Measurements from ENCODE around the gene SMARCA4. TPM values are rescaled to one million over a fixed set of nuclear protein-coding genes. Genes with fewer than 3 reads are reported as not detected.

The SMARCA4 gene
- total RNA-seq, 2 experiments from 2014 or later: 409 to 554 TPM

DNA sequence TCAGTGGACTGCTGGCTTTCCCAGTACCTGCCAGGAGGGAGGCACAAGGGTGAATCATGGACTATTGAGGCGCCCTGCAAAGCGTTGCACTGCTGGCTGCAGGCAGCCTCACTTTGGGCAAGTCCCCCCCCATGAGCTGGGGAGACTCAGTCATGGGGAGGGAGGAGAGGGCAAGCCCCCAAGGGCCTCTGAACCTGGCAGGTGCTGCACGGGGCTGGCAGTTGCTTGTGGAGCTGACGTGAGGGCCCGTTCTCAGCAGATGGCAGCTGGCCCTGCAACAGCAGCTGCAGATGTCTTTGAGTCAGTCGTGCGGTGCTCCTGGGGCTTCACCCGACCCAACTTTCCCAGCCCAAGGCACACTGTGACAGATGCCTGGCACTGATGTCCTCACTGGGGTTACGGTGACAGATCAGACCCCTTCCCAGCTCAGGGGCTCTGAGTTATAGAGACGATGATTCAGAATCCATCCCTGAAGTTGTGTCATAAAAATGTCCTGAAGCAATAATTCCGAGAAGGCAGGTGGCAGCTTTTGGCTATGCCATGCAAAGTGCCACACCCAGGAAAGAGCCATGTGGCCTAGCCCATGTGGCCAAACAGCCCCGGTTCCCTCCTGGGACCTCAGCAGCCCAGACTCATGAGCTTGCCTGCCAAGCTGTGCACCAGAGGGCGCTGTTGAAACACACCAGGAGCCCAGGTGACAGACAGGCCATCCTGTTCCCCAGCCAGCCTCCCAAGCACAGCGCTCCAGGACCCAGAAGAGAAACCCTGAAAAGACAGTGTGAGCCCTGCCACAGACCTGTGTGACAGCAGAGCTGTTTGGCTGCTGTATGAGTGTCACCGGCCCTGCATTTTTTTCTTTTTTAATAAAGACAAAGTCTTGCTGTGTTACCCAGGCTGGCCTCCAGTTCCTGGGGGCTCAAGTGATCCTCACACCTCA is 74.9 kb downstream of the SMARCA4 start:
- ChIA-PET POLR2A (interaction anchor here (0.5 to 1.0 kb wide), 4 partner anchors 59 to 99 kb away, joined by 3 read pairs; no protein-coding TSS in a partner anchor), CTCF (ENCODE audit: unreplicated experiment) (interaction anchor here (0.5 to 0.8 kb wide), 3 partner anchors 8 to 94 kb away, joined by 3 read pairs; no protein-coding TSS in a partner anchor)
- Histone ChIP-seq H3K36me3 (ENCODE audit: insufficient read depth, low read length) (peaks cover 97% of the 10 kb centered on the region), H3K4me2 (ENCODE audit: low read length) (peak overlapping the region; percentile 32; the same call in 1 of the 2 replicates), H3K4me1 (ENCODE audit: insufficient read depth, low read length, poor library complexity, severe bottlenecking) (peaks cover 19% of the 10 kb centered on the region), H3K79me2 (ENCODE audit: insufficient read depth, low read depth, low read length) (peaks cover 28% of the 10 kb centered on the region; the same call in 1 of the 2 replicates), H3K9me2 (ENCODE audit: insufficient read depth, low read length) (no peaks in the 10 kb centered on the region), H3K27ac (ENCODE audit: low read depth, low read length, poor library complexity, severe bottlenecking) (peak overlapping the region; percentile 73), H4K20me1 (ENCODE audit: insufficient read depth, low read length) (0 out of 2 replicates have a peak, but pooled peaks cover 14% of the 10 kb centered on the region), H2AFZ (ENCODE audit: low read length) (no peak overlapping the region), H3K4me3 (ENCODE audit: low read depth, low read length, poor library complexity, severe bottlenecking) (no peak overlapping the region), H3K9me3 (ENCODE audit: low read length) (no peaks in the 10 kb centered on the region)
- TF ChIP-seq, protein P1, sequence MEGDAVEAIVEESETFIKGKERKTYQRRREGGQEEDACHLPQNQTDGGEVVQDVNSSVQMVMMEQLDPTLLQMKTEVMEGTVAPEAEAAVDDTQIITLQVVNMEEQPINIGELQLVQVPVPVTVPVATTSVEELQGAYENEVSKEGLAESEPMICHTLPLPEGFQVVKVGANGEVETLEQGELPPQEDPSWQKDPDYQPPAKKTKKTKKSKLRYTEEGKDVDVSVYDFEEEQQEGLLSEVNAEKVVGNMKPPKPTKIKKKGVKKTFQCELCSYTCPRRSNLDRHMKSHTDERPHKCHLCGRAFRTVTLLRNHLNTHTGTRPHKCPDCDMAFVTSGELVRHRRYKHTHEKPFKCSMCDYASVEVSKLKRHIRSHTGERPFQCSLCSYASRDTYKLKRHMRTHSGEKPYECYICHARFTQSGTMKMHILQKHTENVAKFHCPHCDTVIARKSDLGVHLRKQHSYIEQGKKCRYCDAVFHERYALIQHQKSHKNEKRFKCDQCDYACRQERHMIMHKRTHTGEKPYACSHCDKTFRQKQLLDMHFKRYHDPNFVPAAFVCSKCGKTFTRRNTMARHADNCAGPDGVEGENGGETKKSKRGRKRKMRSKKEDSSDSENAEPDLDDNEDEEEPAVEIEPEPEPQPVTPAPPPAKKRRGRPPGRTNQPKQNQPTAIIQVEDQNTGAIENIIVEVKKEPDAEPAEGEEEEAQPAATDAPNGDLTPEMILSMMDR (conservative IDR thresholded peaks at IDR 0.05; ENCODE audit: low read length): peak; percentile 95
- TF ChIP-seq EZH2phosphoT487 (IDR thresholded peaks at IDR 0.05; ENCODE audit: borderline replicate concordance, low read depth, low read length): no peak
- DNase-seq (ENCODE audit: low spot score): peak; percentile 94
- intact Hi-C loops (cut with micrococcal nuclease; ENCODE audit: unreplicated experiment): loop anchor here (1.0 to 5.0 kb wide), 5 partner anchors 17 to 167 kb away; no protein-coding TSS in a partner anchor
- no TSS peak for BruUV-seq (replicated peaks)

DNA sequence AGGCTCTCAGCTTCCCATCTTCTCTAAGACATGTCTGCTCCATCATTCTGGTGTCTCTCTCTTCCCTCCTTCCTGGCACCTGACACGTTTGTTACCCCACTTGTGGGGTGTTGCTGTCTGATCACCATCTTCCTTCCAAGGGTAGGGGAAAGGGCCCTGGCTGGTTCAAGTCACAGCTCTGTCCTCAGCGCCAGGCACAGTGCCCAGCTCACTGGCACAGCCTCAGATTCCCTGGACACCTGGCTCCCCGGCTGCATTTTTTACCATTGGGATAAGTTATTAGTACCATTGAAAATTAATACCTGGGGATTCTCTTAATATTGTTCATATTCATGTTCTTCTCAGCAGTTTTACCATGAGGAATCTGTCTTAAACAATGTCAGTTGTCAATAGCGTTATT is 77.7 kb downstream of the SMARCA4 start:
- ChIA-PET POLR2A (no interaction called here), CTCF (ENCODE audit: unreplicated experiment) (no interaction called here)
- no peak overlapping the region for H2AFZ ChIP-seq (ENCODE audit: low read length)
- 0 out of 2 replicates have a peak, but pooled peaks cover 14% of the 10 kb centered on the region for H4K20me1 ChIP-seq (ENCODE audit: insufficient read depth, low read length)
- no peaks in the 10 kb centered on the region for H3K9me2 ChIP-seq (ENCODE audit: insufficient read depth, low read length)
- H3K27ac ChIP-seq (ENCODE audit: low read depth, low read length, poor library complexity, severe bottlenecking): no peak overlapping the region
- no peak overlapping the region for H3K4me3 ChIP-seq (ENCODE audit: low read depth, low read length, poor library complexity, severe bottlenecking)
- H3K36me3 ChIP-seq (ENCODE audit: insufficient read depth, low read length): peaks cover 97% of the 10 kb centered on the region
- no TSS peak for BruUV-seq (replicated peaks)
- H3K4me2 ChIP-seq (ENCODE audit: low read length): no peak overlapping the region
- peaks cover 19% of the 10 kb centered on the region for H3K4me1 ChIP-seq (ENCODE audit: insufficient read depth, low read length, poor library complexity, severe bottlenecking)
- DNase-seq (ENCODE audit: low spot score): no peak
- intact Hi-C loops (cut with micrococcal nuclease; ENCODE audit: unreplicated experiment): loop anchor here (5.0 kb wide), 1 partner anchor 164 kb away; no protein-coding TSS in a partner anchor
- TF ChIP-seq EZH2phosphoT487 (IDR thresholded peaks at IDR 0.05; ENCODE audit: borderline replicate concordance, low read depth, low read length): no peak
- TF ChIP-seq, protein P1 (conservative IDR thresholded peaks at IDR 0.05; ENCODE audit: low read length): no peak
- H3K9me3 ChIP-seq (ENCODE audit: low read length): no peaks in the 10 kb centered on the region
- H3K79me2 ChIP-seq (ENCODE audit: insufficient read depth, low read depth, low read length): peaks cover 32% of the 10 kb centered on the region; the same call in 1 of the 2 replicates
